Natural killer cell treated with Interleukin-12 subunit alpha and Interleukin-12 subunit beta and Interleukin-15 and Interleukin-18, amount 100 ng/mL, for 72 hours (primary cell): ENCODE data around the gene CRHR2. TPM values are rescaled to one million over a fixed set of nuclear protein-coding genes. Genes with fewer than 3 reads are reported as not detected.

Experiments used
- total RNA-seq, 2 donors: library from RNA; stranded (reverse); gene quantifications; one replicate each; pipeline ENCODE4 v1.2.3, GENCODE V29; 2022

CRHR2 gene
- total RNA-seq, 2 donors from 2014 or later, result not detected

Other genes with a start within 250 kb of the CRHR2 start
- 10 to 100 TPM in 1 of 2 donors, 1 to 10 TPM in 1; 8.9 to 11.6 TPM for gene NOD1, start 203.7 kb downstream of the CRHR2 start, total RNA-seq
- gene GGCT, start 177.6 kb downstream of the CRHR2 start, total RNA-seq, result 10 to 100 TPM; 37.9 to 61.7 TPM
- 100 to 1,000 TPM; 178 to 200 TPM for gene GARS1, start 87.6 kb downstream of the CRHR2 start, total RNA-seq
- gene INMT, start 69.7 kb upstream of the CRHR2 start, total RNA-seq, result under 1 TPM in 1 of 2 donors, not detected in 1; 0.33 TPM
- 1 to 10 TPM in 1 of 2 donors, under 1 TPM in 1; 0.93 to 2.5 TPM for gene MINDY4, start 89.0 kb upstream of the CRHR2 start, total RNA-seq
- under 1 TPM in 1 of 2 donors, not detected in 1; 0.14 TPM for gene AQP1, start 229.4 kb upstream of the CRHR2 start, total RNA-seq